ENCODE results near the gene SHROOM3.
"Not testable (repeated sequence)": the region's sequence is repeated elsewhere in the genome, so short reads cannot be mapped to it uniquely, and the experiment has no call there.

The SHROOM3 gene

DNA sequence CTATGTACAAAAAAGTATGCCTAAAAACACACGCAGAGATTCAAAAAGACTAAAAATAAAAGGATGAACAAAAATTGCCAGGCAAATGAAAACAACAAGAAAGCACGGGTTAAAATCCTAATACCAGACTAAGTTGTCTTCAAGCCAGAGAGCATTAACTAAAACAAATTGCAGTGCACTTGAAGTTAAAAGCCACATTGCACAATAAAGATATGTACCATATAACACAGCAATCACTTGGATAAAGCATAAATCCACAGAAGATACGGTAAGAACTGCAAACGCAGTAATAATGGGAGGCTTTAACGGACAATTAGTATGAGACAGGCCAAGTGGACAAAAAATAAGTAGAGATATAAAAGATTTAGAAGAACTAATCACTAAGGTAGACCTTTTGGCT is 28.9 kb upstream of the SHROOM3 start:
- no peak for TF ChIP-seq MAX (IDR thresholded peaks at IDR 0.05; ENCODE audit: low read depth, low read length)

DNA sequence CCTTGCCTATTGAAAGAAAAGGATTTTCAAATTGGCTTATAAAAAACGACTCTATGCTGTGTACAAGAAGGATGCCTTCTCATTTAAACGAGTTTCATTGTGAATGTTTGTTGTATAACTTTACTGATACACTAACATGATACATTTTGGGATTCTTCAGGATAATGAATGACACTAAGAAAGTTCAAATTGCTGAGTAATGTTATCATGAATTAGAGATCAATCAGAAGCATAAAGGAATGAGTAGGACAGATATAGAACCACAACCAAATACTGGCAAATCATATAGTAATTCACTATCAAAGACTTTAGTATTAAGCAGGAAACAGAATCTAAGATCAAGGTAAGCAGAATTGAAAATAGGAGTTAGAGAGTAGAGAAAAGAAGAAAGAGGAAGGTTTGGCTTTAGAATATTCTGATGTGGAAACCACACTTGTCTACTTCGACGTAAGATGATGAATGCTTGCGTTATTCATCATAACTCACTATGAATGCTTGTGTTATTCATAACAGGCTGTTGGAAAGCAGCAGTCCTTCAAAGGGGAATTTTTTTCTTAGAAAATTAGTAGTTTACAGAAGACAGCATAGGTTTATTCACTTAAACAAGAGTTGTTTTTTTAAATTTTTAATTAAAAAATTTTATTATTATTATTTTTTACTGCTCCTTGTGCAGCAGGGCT is 27.4 kb upstream of the SHROOM3 start:
- no peak overlapping the region for H3K4me3 ChIP-seq (ENCODE audit: low read depth, low read length)
- TF ChIP-seq POLR2A (IDR thresholded peaks at IDR 0.05; ENCODE audit: extremely low read depth, insufficient read length) (no peak), MYC (IDR thresholded peaks at IDR 0.05; ENCODE audit: low read depth, low read length) (no peak), MAX (IDR thresholded peaks at IDR 0.05; ENCODE audit: low read depth, low read length) (no peak)
- TF ChIP-seq, protein P1, sequence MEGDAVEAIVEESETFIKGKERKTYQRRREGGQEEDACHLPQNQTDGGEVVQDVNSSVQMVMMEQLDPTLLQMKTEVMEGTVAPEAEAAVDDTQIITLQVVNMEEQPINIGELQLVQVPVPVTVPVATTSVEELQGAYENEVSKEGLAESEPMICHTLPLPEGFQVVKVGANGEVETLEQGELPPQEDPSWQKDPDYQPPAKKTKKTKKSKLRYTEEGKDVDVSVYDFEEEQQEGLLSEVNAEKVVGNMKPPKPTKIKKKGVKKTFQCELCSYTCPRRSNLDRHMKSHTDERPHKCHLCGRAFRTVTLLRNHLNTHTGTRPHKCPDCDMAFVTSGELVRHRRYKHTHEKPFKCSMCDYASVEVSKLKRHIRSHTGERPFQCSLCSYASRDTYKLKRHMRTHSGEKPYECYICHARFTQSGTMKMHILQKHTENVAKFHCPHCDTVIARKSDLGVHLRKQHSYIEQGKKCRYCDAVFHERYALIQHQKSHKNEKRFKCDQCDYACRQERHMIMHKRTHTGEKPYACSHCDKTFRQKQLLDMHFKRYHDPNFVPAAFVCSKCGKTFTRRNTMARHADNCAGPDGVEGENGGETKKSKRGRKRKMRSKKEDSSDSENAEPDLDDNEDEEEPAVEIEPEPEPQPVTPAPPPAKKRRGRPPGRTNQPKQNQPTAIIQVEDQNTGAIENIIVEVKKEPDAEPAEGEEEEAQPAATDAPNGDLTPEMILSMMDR (IDR thresholded peaks at IDR 0.05; ENCODE audit: low read depth, low read length), result no peak

More for the DNA sequence above, 28.9 kb upstream of the SHROOM3 start:
- H3K4me3 ChIP-seq (ENCODE audit: low read depth, low read length), result no peak overlapping the region
- no peak for DNase-seq (ENCODE audit: low read depth)

GRCh38 chr4:76410636-76411035 is 24.4 kb upstream of the SHROOM3 start:
- no peak for TF ChIP-seq MAX (IDR thresholded peaks at IDR 0.05; ENCODE audit: low read depth, low read length)
- TF ChIP-seq, protein P1 (IDR thresholded peaks at IDR 0.05; ENCODE audit: low read depth, low read length), result no peak
- TF ChIP-seq MYC (IDR thresholded peaks at IDR 0.05; ENCODE audit: low read depth, low read length), result no peak
- TF ChIP-seq POLR2A (IDR thresholded peaks at IDR 0.05; ENCODE audit: extremely low read depth, insufficient read length), result no peak
- H3K4me3 ChIP-seq (ENCODE audit: low read depth, low read length), result no peak overlapping the region
- no peak for DNase-seq (ENCODE audit: low read depth)

More for the DNA sequence above, 27.4 kb upstream of the SHROOM3 start:
- DNase-seq (ENCODE audit: low read depth), result no peak

DNA sequence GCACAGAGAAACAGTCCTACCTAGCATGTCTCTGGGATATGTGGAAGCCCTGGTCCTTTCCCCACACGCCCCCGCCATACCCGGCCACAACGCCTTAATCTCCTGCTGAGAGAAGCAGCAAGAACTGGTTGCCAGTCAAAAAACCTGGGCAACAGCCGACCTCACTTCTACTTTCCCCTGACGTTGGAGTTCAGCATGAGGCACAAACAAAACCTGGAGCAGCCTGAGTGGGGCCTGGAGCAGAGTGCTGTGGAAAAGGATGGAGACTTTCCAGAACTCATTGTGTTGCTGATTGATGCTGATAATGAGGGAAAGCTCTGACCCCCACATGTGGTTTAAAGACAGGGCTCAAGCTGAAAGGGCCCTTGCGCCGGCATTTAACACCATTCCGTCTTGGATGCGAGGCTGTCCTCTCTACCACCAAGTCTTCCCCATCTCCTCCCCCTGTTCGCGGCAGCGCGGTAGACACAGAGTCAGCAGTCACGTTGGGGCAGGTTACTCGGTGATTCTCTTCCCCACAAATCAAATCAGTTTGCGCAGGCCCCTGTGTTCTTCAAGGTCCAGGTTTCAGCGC is 14.8 kb upstream of the SHROOM3 start:
- H3K4me3 ChIP-seq (ENCODE audit: low read depth, low read length), result no peak overlapping the region
- DNase-seq (ENCODE audit: low read depth), result no peak
- no peak for TF ChIP-seq POLR2A (IDR thresholded peaks at IDR 0.05; ENCODE audit: extremely low read depth, insufficient read length)
- no peak for TF ChIP-seq MAX (IDR thresholded peaks at IDR 0.05; ENCODE audit: low read depth, low read length)
- TF ChIP-seq, protein P1 (IDR thresholded peaks at IDR 0.05; ENCODE audit: low read depth, low read length), result no peak
- TF ChIP-seq MYC (IDR thresholded peaks at IDR 0.05; ENCODE audit: low read depth, low read length), result no peak

GRCh38 chr4:76420762-76421581 is 14.1 kb upstream of the SHROOM3 start, which contains the start of gene CCDC158:
CCDC158 (minus strand) TSS chr4:76421141; CDS start chr4:76403207, 17,934 bp downstream.
- TF ChIP-seq MAX (IDR thresholded peaks at IDR 0.05; ENCODE audit: low read depth, low read length) (no peak), MYC (IDR thresholded peaks at IDR 0.05; ENCODE audit: low read depth, low read length) (no peak), POLR2A (IDR thresholded peaks at IDR 0.05; ENCODE audit: extremely low read depth, insufficient read length) (no peak)
- TF ChIP-seq, protein P1 (IDR thresholded peaks at IDR 0.05; ENCODE audit: low read depth, low read length), result no peak
- no peak for DNase-seq (ENCODE audit: low read depth)
- H3K4me3 ChIP-seq (ENCODE audit: low read depth, low read length), result no peak within 1 kb of the TSS

- not testable (repeated sequence) for DNase-seq (ENCODE audit: low read depth); H3K4me3 ChIP-seq (ENCODE audit: low read depth, low read length)
Measured at GRCh38 chr4:76423159-76423558, 11.9 kb upstream of the SHROOM3 start.

All from NB4 (cell line).